Stomach smooth muscle (tissue), 2 donors: Measurements from ENCODE around the gene COL16A1.
"Not testable (repeated sequence)": the region's sequence is repeated elsewhere in the genome, so short reads cannot be mapped to it uniquely, and the experiment has no call there.

Source experiments
- H3K27ac ChIP-seq: one replicate; pipeline ENCODE4 v1.7.0; 2013; ENCODE audit warnings: mild to moderate bottlenecking, low read length, inconsistent platforms
- H3K27me3 ChIP-seq, 2 donors: one replicate each; pipeline ENCODE4 v1.7.0; 2013; ENCODE audit warnings: low read length in 2 of 2; ENCODE audit not compliant: insufficient read depth in 2 of 2, control insufficient read depth in 1 of 2
- H3K36me3 ChIP-seq, 2 donors: one replicate each; pipeline ENCODE4 v1.7.0; 2013; ENCODE audit warnings: low read length in 2 of 2; ENCODE audit not compliant: control insufficient read depth in 2 of 2, insufficient read depth in 2 of 2
- H3K4me1 ChIP-seq: one replicate; pipeline ENCODE4 v1.7.0; 2013; ENCODE audit warnings: low read length; ENCODE audit not compliant: control insufficient read depth, insufficient read depth
- H3K4me3 ChIP-seq, 2 donors: one replicate each; pipeline ENCODE4 v1.7.0; 2013; ENCODE audit warnings: low read length in 2 of 2
- H3K9ac ChIP-seq, 2 donors: one replicate each; pipeline ENCODE4 v1.7.0; 2013; ENCODE audit warnings: low read length in 2 of 2, mild to moderate bottlenecking in 1 of 2
- H3K9me3 ChIP-seq, 2 donors: one replicate each; pipeline ENCODE4 v1.7.0; 2013; ENCODE audit warnings: low read length in 2 of 2; ENCODE audit not compliant: control insufficient read depth in 2 of 2
- donor health status: healthy.
- donor health status: Pancreatic carcinoma.

COL16A1 gene

GRCh38 chr1:31717341-31717740 lies 13.5 kb upstream of the COL16A1 start:
- Histone ChIP-seq H3K9me3 (no peaks in the 10 kb centered on the region), H3K27me3 (no peaks in the 10 kb centered on the region), H3K4me3 (no peak overlapping the region), H3K4me1 (peaks cover 35% of the 10 kb centered on the region), H3K36me3 (no peaks in the 10 kb centered on the region), H3K27ac (no peak overlapping the region), H3K9ac (no peak overlapping the region)

GRCh38 chr1:31715873-31716220 lies 12.0 kb upstream of the COL16A1 start:
- peak overlapping the region; percentile 61 to 75 for H3K4me3 ChIP-seq
- no peaks in the 10 kb centered on the region for H3K36me3 ChIP-seq
- peaks cover 40% of the 10 kb centered on the region for H3K4me1 ChIP-seq
- H3K27me3 ChIP-seq: no peaks in the 10 kb centered on the region
- H3K27ac ChIP-seq: peak overlapping the region; percentile 92
- H3K9ac ChIP-seq: peak overlapping the region; percentile 57 to 75
- no peaks in the 10 kb centered on the region for H3K9me3 ChIP-seq

GRCh38 chr1:31715087-31715872 lies 11.5 kb upstream of the COL16A1 start:
- H3K9ac ChIP-seq: peak overlapping the region; percentile 59 to 75
- no peaks in the 10 kb centered on the region for H3K27me3 ChIP-seq
- peak overlapping the region; percentile 61 to 75 for H3K4me3 ChIP-seq
- H3K9me3 ChIP-seq: no peaks in the 10 kb centered on the region
- peaks cover 40% of the 10 kb centered on the region for H3K4me1 ChIP-seq
- no peaks in the 10 kb centered on the region for H3K36me3 ChIP-seq
- peak overlapping the region; percentile 92 for H3K27ac ChIP-seq

- no peaks in the 10 kb centered on the region for H3K36me3 ChIP-seq
- peak overlapping the region; percentile 59 to 62 for H3K9ac ChIP-seq
- H3K4me1 ChIP-seq: peaks cover 40% of the 10 kb centered on the region
- H3K27me3 ChIP-seq: no peaks in the 10 kb centered on the region
- H3K4me3 ChIP-seq: peak overlapping the region; percentile 61 to 75
- H3K27ac ChIP-seq: peak overlapping the region; percentile 92
- no peaks in the 10 kb centered on the region for H3K9me3 ChIP-seq
These were observed 10.7 kb upstream of the COL16A1 start for GRCh38 chr1:31714442-31715086.

- no peak overlapping the region for H3K4me3 ChIP-seq
- H3K27ac ChIP-seq: peak overlapping the region; percentile 92
- no peaks in the 10 kb centered on the region for H3K36me3 ChIP-seq
- no peaks in the 10 kb centered on the region for H3K27me3 ChIP-seq
- H3K4me1 ChIP-seq: peaks cover 40% of the 10 kb centered on the region
- peak overlapping the region in 1 of 2 donors; percentile 36 for H3K9ac ChIP-seq
- no peaks in the 10 kb centered on the region for H3K9me3 ChIP-seq
These were observed 8.8 kb upstream of the COL16A1 start for GRCh38 chr1:31712630-31713029.

- no peaks in the 10 kb centered on the region for H3K36me3 ChIP-seq
- no peaks in the 10 kb centered on the region for H3K27me3 ChIP-seq
- peaks cover 40% of the 10 kb centered on the region for H3K4me1 ChIP-seq
- peak overlapping the region; percentile 92 for H3K27ac ChIP-seq
- H3K4me3 ChIP-seq: no peak overlapping the region
- no peaks in the 10 kb centered on the region for H3K9me3 ChIP-seq
- H3K9ac ChIP-seq: no peak overlapping the region
These were observed 8.3 kb upstream of the COL16A1 start for GRCh38 chr1:31712068-31712467.

- no peaks in the 10 kb centered on the region for H3K9me3 ChIP-seq
- no peak overlapping the region for H3K4me3 ChIP-seq
- no peaks in the 10 kb centered on the region for H3K36me3 ChIP-seq
- H3K9ac ChIP-seq: no peak overlapping the region
- peaks cover 39% of the 10 kb centered on the region for H3K4me1 ChIP-seq
- no peaks in the 10 kb centered on the region for H3K27me3 ChIP-seq
- no peak overlapping the region for H3K27ac ChIP-seq
These were observed 4.5 kb upstream of the COL16A1 start for GRCh38 chr1:31708324-31708723.

GRCh38 chr1:31707711-31708110 lies 3.9 kb upstream of the COL16A1 start:
- Histone ChIP-seq H3K4me3 (no peak overlapping the region), H3K27me3 (no peaks in the 10 kb centered on the region), H3K9me3 (no peaks in the 10 kb centered on the region), H3K27ac (no peak overlapping the region), H3K4me1 (peaks cover 40% of the 10 kb centered on the region), H3K9ac (no peak overlapping the region), H3K36me3 (no peaks in the 10 kb centered on the region)

GRCh38 chr1:31707059-31707600 lies 3.3 kb upstream of the COL16A1 start:
- H3K4me3 ChIP-seq, H3K27me3 ChIP-seq, H3K9me3 ChIP-seq, H3K36me3 ChIP-seq, H3K9ac ChIP-seq, H3K27ac ChIP-seq: not testable (repeated sequence)
- H3K4me1 ChIP-seq: peaks cover 39% of the 10 kb centered on the region

GRCh38 chr1:31706384-31707058 lies 2.7 kb upstream of the COL16A1 start:
- Histone ChIP-seq H3K27ac (no peak overlapping the region), H3K9me3 (no peaks in the 10 kb centered on the region), H3K27me3 (no peaks in the 10 kb centered on the region), H3K9ac (no peak overlapping the region), H3K4me3 (no peak overlapping the region), H3K4me1 (peaks cover 41% of the 10 kb centered on the region), H3K36me3 (no peaks in the 10 kb centered on the region)
